IPS DF 4.7 (cell line): ENCODE data around the gene NPAP1.
"Not testable (repeated sequence)": the region's sequence is repeated elsewhere in the genome, so short reads cannot be mapped to it uniquely, and the experiment has no call there.

Source experiments
- DNase-seq: peaks from one replicate; pipeline ENCODE4 v3.0.0-alpha.2; 2013; ENCODE audit warnings: low spot score; ENCODE audit errors: extremely low read depth

NPAP1 gene

DNA sequence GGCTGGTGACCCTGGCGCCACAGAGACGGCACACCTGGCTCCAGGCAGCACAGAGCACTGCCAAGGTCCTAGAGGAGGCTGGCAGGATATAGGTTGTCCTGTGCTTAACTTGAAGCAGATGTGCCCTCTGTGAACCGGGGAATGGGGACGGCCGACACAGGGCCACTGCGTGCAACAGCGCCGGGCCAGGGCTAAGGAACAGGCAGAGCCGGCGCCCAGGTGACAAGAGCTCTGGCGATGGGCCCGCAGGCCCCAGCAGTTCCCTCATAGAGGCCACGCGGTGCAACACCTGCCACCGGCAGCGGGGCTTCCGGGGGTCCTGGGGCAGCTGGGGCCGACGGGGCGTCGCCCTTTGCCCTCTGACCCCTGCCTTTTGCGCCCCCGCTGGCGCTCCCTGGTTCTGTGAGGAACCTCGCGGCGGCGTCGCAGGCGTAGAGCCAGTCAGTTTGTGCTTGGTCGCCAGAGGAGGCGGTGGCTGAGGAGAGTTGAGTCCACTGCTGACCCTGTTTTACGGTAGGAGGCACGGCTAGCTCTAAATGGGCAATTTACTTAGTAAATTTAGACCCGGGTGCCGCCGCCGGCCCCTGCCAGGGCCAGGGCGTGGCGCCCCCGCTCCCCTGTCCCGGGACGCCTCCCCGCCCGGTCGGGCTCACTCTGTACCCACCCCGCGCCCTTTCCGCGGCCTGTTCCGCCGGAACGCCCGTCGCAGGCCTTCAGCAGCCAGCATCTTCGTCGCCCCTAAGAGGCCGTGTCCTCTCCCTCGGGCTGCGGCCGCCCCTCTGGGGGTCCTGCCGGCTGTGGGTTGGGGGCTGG, at the start of gene NPAP1:
NPAP1 (plus strand) TSS at position 444 of the 813 bp plus-strand sequence; CDS start at position 537, 93 bp downstream.
- no peak for DNase-seq

DNA sequence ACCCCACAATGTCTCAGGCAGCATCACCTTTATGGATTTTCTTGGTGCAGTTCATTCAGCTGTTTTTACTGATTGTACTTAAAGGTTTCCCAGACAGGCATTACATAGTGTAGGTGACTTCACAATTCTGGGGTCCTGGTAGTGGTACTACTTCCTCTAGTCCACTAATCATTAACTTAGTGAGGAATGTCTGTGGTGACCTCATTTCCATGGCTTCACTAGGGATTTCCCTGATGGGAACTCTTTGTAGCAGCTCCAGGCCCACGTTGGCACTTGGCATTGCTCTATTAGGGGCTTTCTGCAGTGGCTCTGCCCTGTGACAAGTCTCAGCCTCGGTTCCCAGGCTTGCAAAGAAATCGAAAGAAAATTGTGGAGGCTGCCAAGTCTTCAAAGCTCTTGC, 48.1 kb upstream of the NPAP1 start:
- DNase-seq, result no peak

- no peak for DNase-seq
These were observed 42.5 kb upstream of the NPAP1 start for GRCh38 chr15:24633082-24633481.

DNA sequence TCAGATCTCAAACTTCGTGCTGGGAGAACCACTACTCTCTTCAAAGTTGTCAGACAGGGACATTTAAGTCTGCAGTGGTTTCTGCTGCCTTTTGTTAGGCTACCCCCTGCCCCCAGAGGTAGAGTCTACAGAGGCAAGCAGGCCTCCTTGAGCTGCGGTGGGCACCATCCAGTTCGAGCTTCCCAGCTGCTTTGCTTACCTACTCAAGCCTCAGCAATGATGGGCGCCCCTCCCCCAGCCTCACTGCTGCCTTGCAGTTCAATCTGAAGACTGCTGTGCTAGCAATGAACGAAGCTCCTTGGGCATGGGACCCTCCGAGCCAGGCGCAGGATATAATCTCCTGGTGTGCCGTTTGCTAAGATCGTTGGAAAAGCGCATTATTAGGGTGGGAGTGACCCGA, 36.2 kb upstream of the NPAP1 start:
- not testable (repeated sequence) for DNase-seq

DNA sequence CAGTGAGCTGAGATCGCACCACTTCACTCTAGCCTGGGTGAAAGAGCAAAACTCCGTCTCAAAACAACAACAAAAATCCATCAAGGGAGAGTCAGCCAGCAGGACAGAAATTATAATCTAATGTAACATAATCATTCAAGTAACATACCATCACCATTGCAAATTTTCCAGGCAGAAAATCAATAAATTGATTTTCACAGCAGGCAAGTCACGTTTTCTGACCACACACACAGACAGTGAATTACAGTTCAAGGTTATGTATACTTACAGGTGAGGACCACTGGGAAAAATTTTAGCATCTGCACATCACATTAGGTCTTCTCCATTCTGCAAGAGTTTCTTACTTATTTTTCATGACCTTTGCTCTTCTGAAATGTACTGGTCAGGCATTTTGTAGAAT, 29.9 kb upstream of the NPAP1 start:
- DNase-seq, result no peak

DNA sequence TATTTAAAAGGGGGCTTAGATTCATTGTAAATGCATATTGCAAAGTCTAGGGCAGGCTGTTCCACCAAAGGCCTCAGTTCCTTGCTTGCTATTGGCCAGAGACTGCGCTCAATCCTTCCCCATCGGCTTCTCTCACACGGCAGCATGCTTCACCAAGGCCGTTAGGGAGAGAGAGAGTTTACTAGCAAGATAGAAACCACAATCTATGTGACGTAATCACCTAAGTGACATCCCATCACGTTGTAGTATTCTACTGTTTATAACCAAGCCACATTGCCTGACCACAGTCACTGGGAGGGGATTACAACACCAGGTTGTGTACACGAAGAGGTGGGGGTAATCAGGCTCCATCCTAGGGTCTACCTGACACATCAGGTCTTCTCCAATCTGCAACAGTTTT, 16.0 kb upstream of the NPAP1 start:
- DNase-seq, result no peak

DNA sequence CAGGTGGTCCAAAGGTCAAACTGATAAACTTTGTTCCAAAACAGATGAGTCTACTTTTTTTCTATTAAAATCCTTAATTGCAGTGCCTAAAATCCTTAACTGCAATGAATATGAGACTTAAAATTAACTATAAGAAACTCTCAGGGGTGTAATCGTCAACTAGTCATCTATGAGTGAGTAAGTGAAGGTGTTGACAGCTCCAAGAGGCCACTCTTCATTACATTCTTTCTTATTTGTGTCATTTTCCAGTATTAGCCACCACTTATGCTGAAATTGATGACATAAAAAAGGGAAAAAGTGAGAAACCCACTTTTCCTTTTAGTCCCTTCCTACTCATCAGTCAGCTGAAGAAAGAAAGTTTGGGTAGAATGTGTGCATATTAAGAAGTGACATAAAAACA, 12.6 kb upstream of the NPAP1 start:
- DNase-seq, result no peak

DNA sequence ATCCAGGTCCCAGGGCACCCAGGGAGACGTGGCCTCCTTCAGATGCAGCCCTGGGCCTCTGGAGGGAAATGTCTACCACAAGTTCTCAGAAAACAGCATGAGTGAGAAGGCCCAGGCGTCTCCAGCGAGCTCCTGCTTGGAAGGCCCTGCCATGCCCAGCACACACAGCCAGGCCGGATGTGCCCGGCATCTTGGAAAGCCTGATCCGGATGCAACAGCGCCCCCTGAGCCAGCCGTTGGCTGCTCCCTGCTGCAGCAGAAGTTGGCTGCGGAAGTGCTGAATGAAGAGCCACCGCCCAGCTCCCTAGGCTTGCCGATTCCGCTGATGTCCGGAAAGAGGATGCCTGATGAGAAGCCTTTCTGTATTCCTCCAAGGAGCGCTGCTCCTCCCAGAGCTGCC, 856 bp downstream of the NPAP1 start:
- DNase-seq, result no peak

GRCh38 chr15:24678485-24678884, 2.9 kb downstream of the NPAP1 start:
- DNase-seq, result no peak

DNA sequence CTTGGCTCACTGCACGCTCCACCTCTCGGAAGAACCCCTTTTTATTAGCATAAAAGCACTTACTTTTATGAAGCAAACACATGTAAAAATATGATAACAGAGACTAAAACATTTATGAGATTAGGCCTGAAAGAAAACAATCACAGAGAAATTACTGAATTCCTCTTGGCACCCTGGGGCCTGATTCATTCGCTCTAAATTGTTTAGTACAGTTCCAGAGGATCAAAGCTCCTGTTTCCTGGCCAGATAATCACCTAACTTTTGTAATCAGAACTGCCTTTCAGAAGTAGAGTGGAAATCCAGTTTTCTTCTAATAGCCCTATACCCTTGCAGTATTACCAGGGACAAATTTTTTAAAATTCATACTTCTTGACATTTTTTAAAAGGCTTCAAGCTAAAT, 6.4 kb downstream of the NPAP1 start:
- no peak for DNase-seq

GRCh38 chr15:24682905-24683304, 7.3 kb downstream of the NPAP1 start:
- DNase-seq, result not testable (repeated sequence)

GRCh38 chr15:24683736-24684135, 8.2 kb downstream of the NPAP1 start:
- DNase-seq, result no peak

GRCh38 chr15:24684313-24684712, 8.7 kb downstream of the NPAP1 start:
- no peak for DNase-seq

DNA sequence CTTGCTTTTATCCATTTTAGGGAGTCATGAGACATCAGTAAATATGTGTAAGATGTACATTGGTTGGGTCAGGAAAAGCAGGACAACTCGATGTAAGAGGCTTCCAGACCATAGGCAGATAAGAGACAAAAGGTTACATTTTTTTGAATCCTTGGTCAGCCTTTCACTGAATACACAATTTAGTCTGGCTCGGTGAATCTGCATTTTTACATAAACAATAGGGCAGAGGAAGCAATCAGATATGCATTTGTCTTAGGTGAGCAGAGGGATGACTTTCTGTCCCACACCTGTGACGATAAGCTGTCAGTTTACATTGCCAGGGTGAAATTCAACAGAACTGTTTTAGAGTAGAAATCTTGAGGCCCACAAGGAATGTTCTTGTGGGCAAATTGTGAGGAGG, 20.6 kb downstream of the NPAP1 start:
- DNase-seq, result no peak

DNA sequence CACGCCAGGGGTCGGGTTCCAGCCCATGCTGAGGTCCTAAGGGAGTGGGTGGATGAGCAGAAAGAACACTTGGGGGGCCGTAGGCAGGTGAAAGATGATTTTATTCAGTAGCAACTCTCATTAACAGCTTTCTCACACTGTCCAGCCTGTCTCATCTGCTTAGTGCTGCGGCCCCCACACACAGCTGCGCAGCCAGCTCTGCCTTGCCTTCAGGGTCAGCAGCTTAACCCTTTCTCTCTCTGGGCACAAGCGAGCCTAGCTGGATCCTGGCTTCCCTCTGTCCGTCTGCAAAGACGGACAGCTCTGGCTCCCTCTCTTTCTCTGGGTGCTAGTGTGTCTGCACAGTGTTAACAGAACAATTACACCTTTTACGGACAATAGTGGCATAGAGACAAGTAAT, 21.3 kb downstream of the NPAP1 start:
- DNase-seq, result no peak

DNA sequence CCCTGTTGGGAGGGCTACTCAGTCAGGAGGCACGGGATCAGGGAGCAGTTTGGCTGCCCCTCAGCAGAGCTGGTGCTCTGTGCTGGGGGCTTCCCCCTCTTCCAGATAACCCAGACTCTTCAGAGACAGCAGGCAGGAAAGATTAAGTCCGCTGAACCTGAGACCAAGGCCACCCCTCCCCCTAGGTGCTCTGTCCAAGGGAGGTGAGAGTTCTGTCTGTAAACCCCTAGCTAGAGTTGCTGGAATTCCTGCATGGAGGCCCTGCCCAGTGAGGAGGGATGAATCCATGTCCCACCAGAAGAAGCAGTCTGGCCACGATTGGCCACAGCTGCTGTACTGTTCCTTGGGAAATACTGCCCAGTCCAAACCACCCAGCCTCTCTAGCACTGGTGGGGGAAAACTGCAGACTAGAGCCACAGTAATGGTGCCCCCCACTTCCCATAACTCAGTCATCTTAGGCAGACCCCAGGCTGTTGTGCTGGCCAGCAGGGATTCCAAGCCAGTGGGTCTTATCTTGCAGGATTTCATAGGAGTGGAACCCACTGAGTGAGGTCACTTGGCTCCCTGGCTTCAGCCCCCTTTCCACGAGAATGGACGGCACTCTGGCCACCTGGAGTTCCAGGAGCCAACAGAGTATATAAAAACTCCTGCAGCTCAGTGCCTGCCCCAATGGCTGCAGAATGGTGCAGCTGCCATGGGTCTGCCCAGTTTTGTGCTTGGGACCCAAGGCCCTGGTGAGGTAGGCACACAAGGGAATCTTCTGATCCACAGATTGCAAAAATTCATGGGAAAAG, 42.9 kb downstream of the NPAP1 start:
- no peak for DNase-seq

- no peak for DNase-seq
These were observed 54.2 kb downstream of the NPAP1 start for GRCh38 chr15:24729760-24730159.
